ENCODE data around the gene ABCB10. TPM values are rescaled to one million over a fixed set of nuclear protein-coding genes. Genes with fewer than 3 reads are reported as not detected.
"Not testable (repeated sequence)": the region's sequence is repeated elsewhere in the genome, so short reads cannot be mapped to it uniquely, and the experiment has no call there.

Gene ABCB10
- 11.5 TPM for total RNA-seq

DNA sequence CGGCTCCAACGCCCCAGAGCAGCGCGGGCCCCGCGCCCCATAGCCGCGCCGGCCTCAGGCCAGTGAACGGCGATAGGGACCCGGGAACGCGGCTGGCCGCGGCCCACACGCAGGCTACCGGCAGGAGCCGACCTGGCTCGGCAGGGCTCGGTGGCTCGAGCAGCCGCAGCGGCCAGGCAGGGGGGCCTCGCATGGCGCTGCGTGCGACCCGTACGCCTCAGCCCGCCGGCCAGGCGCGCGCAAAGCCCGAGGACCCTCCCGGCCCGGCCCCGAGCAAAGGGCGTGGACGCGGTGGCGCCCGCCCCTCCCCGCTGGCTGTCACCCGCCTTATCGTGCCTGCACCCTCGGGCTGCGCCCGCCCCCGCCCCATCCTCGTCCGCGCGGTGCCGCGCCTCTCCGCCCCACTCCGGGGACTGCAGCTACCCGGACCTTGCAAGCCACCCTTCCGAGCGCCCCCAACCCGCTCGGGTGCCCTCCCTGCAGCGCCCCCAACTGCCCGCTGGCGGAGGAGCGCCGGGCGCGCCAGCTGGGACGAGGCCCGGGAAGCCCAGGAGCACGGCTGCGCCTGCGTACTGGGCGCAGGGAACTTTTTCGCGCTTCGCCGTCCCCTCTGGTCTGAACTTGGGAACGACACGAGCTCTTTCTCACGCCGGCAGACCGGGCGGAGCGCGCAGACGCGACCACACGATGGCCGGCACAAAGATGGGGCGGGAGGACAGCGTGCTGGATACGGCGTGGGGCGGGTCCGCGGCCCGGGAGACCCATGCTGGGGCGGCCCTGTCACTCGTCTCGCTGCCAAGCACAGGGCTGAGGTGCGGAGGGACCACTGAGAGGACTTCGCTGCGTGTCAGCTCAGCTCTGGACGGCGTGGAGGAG lies at the start of gene ABCB10:
TSS of gene ABCB10 (minus strand) at position 248 of the 876 bp plus-strand sequence. CDS start at position 193, 55 bp downstream.
- Histone ChIP-seq H3K27me3 (ENCODE audit: control insufficient read depth in 3 of 3, insufficient read depth in 3 of 3, low read length in 3 of 3) (no peaks in the 10 kb centered on the region), H3K36me3 (ENCODE audit: control insufficient read depth in 3 of 3, insufficient read depth in 3 of 3, low read length in 3 of 3) (peaks cover 0 to 2% (median 0%) of the 10 kb centered on the region in 3 donors), H3K4me3 (ENCODE audit: low read length in 3 of 3) (peak within 1 kb of the TSS; percentile 76 to 95 (median 93)), H3K4me1 (ENCODE audit: control insufficient read depth in 3 of 3, insufficient read depth in 3 of 3, low read length in 3 of 3) (peaks cover 23 to 27% (median 25%) of the 10 kb centered on the region in 3 donors), H3K9me3 (ENCODE audit: control insufficient read depth in 3 of 3, low read length in 3 of 3) (no peaks in the 10 kb centered on the region), H3K9ac (ENCODE audit: low read depth in 1 of 3, low read length in 3 of 3) (peak within 1 kb of the TSS; percentile 75 to 89 (median 85)), H3K27ac (ENCODE audit: low read depth, low read length) (peak within 1 kb of the TSS; percentile 71)

- no peaks in the 10 kb centered on the region for H3K4me1 ChIP-seq (ENCODE audit: control insufficient read depth in 3 of 3, insufficient read depth in 3 of 3, low read length in 3 of 3)
- peaks cover 34 to 64% (median 60%) of the 10 kb centered on the region in 3 donors for H3K36me3 ChIP-seq (ENCODE audit: control insufficient read depth in 3 of 3, insufficient read depth in 3 of 3, low read length in 3 of 3)
- H3K4me3 ChIP-seq (ENCODE audit: low read length in 3 of 3), result no peak overlapping the region
- no peak overlapping the region for H3K27ac ChIP-seq (ENCODE audit: low read depth, low read length)
- H3K9me3 ChIP-seq (ENCODE audit: control insufficient read depth in 3 of 3, low read length in 3 of 3), result no peaks in the 10 kb centered on the region
- H3K9ac ChIP-seq (ENCODE audit: low read depth in 1 of 3, low read length in 3 of 3), result no peak overlapping the region
- H3K27me3 ChIP-seq (ENCODE audit: control insufficient read depth in 3 of 3, insufficient read depth in 3 of 3, low read length in 3 of 3), result no peaks in the 10 kb centered on the region
These were observed 48.9 kb upstream of the ABCB10 start for GRCh38 chr1:229607370-229607769.

- no peak overlapping the region for H3K27ac ChIP-seq (ENCODE audit: low read depth, low read length)
- no peak overlapping the region for H3K4me3 ChIP-seq (ENCODE audit: low read length in 3 of 3)
- no peaks in the 10 kb centered on the region for H3K9me3 ChIP-seq (ENCODE audit: control insufficient read depth in 3 of 3, low read length in 3 of 3)
- no peaks in the 10 kb centered on the region for H3K27me3 ChIP-seq (ENCODE audit: control insufficient read depth in 3 of 3, insufficient read depth in 3 of 3, low read length in 3 of 3)
- no peak overlapping the region for H3K9ac ChIP-seq (ENCODE audit: low read depth in 1 of 3, low read length in 3 of 3)
- H3K36me3 ChIP-seq (ENCODE audit: control insufficient read depth in 3 of 3, insufficient read depth in 3 of 3, low read length in 3 of 3), result peaks cover 24 to 40% (median 39%) of the 10 kb centered on the region in 3 donors
- peaks cover 0 to under 1% (median 0%) of the 10 kb centered on the region in 3 donors for H3K4me1 ChIP-seq (ENCODE audit: control insufficient read depth in 3 of 3, insufficient read depth in 3 of 3, low read length in 3 of 3)
These were observed 45.0 kb upstream of the ABCB10 start for GRCh38 chr1:229603371-229604005.

GRCh38 chr1:229600229-229600628 lies 41.7 kb upstream of the ABCB10 start:
- H3K27me3 ChIP-seq (ENCODE audit: control insufficient read depth in 3 of 3, insufficient read depth in 3 of 3, low read length in 3 of 3), result no peaks in the 10 kb centered on the region
- H3K4me1 ChIP-seq (ENCODE audit: control insufficient read depth in 3 of 3, insufficient read depth in 3 of 3, low read length in 3 of 3), result peaks cover 12 to 17% (median 13%) of the 10 kb centered on the region in 3 donors
- no peak overlapping the region for H3K27ac ChIP-seq (ENCODE audit: low read depth, low read length)
- no peak overlapping the region for H3K9ac ChIP-seq (ENCODE audit: low read depth in 1 of 3, low read length in 3 of 3)
- no peaks in the 10 kb centered on the region for H3K9me3 ChIP-seq (ENCODE audit: control insufficient read depth in 3 of 3, low read length in 3 of 3)
- H3K4me3 ChIP-seq (ENCODE audit: low read length in 3 of 3), result no peak overlapping the region
- H3K36me3 ChIP-seq (ENCODE audit: control insufficient read depth in 3 of 3, insufficient read depth in 3 of 3, low read length in 3 of 3), result peaks cover 17 to 28% (median 24%) of the 10 kb centered on the region in 3 donors

GRCh38 chr1:229599218-229599954 lies 40.9 kb upstream of the ABCB10 start:
- H3K4me1 ChIP-seq (ENCODE audit: control insufficient read depth in 3 of 3, insufficient read depth in 3 of 3, low read length in 3 of 3), result peaks cover 12 to 17% (median 13%) of the 10 kb centered on the region in 3 donors
- H3K36me3 ChIP-seq (ENCODE audit: control insufficient read depth in 3 of 3, insufficient read depth in 3 of 3, low read length in 3 of 3), result peaks cover 18 to 31% (median 29%) of the 10 kb centered on the region in 3 donors
- no peak overlapping the region for H3K27ac ChIP-seq (ENCODE audit: low read depth, low read length)
- H3K9me3 ChIP-seq (ENCODE audit: control insufficient read depth in 3 of 3, low read length in 3 of 3), result no peaks in the 10 kb centered on the region
- H3K27me3 ChIP-seq (ENCODE audit: control insufficient read depth in 3 of 3, insufficient read depth in 3 of 3, low read length in 3 of 3), result no peaks in the 10 kb centered on the region
- H3K4me3 ChIP-seq (ENCODE audit: low read length in 3 of 3), result no peak overlapping the region
- no peak overlapping the region for H3K9ac ChIP-seq (ENCODE audit: low read depth in 1 of 3, low read length in 3 of 3)

- peak overlapping the region; percentile 78 for H3K27ac ChIP-seq (ENCODE audit: low read depth, low read length)
- no peaks in the 10 kb centered on the region for H3K27me3 ChIP-seq (ENCODE audit: control insufficient read depth in 3 of 3, insufficient read depth in 3 of 3, low read length in 3 of 3)
- no peaks in the 10 kb centered on the region for H3K9me3 ChIP-seq (ENCODE audit: control insufficient read depth in 3 of 3, low read length in 3 of 3)
- peak overlapping the region in 2 of 3 donors; percentile 44 to 72 for H3K9ac ChIP-seq (ENCODE audit: low read depth in 1 of 3, low read length in 3 of 3)
- H3K4me3 ChIP-seq (ENCODE audit: low read length in 3 of 3), result peak overlapping the region in 1 of 3 donors; percentile 0
- H3K36me3 ChIP-seq (ENCODE audit: control insufficient read depth in 3 of 3, insufficient read depth in 3 of 3, low read length in 3 of 3), result peaks cover 24 to 35% (median 27%) of the 10 kb centered on the region in 3 donors
- peaks cover 12 to 17% (median 13%) of the 10 kb centered on the region in 3 donors for H3K4me1 ChIP-seq (ENCODE audit: control insufficient read depth in 3 of 3, insufficient read depth in 3 of 3, low read length in 3 of 3)
These were observed 39.4 kb upstream of the ABCB10 start for GRCh38 chr1:229597877-229598276.

GRCh38 chr1:229596925-229597699 lies 38.6 kb upstream of the ABCB10 start:
- Histone ChIP-seq H3K27me3 (ENCODE audit: control insufficient read depth in 3 of 3, insufficient read depth in 3 of 3, low read length in 3 of 3) (no peaks in the 10 kb centered on the region), H3K36me3 (ENCODE audit: control insufficient read depth in 3 of 3, insufficient read depth in 3 of 3, low read length in 3 of 3) (peaks cover 19 to 31% (median 23%) of the 10 kb centered on the region in 3 donors), H3K9ac (ENCODE audit: low read depth in 1 of 3, low read length in 3 of 3) (peak overlapping the region in 1 of 3 donors; percentile 72), H3K4me1 (ENCODE audit: control insufficient read depth in 3 of 3, insufficient read depth in 3 of 3, low read length in 3 of 3) (peaks cover 12 to 17% (median 13%) of the 10 kb centered on the region in 3 donors), H3K27ac (ENCODE audit: low read depth, low read length) (peak overlapping the region; percentile 78), H3K9me3 (ENCODE audit: control insufficient read depth in 3 of 3, low read length in 3 of 3) (no peaks in the 10 kb centered on the region), H3K4me3 (ENCODE audit: low read length in 3 of 3) (peak overlapping the region; percentile 1 to 41 (median 35))

DNA sequence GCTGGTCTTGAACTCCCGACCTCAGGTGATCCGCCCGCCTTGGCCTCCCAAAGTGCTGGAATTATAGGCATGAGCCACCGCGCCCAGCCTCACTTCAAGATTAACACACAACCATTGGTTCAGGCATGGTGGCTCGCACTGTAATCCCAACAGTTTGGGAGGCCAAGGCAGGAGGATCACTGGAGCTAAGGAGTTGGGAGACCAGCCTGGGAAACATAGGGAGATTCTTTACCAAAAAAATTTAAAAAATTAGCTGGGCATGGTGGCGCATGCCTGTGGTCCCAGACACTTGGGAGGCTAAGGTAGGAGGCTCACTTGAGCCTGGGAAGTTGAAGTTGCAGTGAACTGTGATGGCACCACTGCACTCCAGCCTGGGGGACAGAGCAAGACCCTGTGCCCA lies 37.4 kb upstream of the ABCB10 start:
- H3K9me3 ChIP-seq (ENCODE audit: control insufficient read depth in 3 of 3, low read length in 3 of 3); H3K27me3 ChIP-seq (ENCODE audit: control insufficient read depth in 3 of 3, insufficient read depth in 3 of 3, low read length in 3 of 3); H3K9ac ChIP-seq (ENCODE audit: low read depth in 1 of 3, low read length in 3 of 3); H3K4me3 ChIP-seq (ENCODE audit: low read length in 3 of 3): not testable (repeated sequence)
- Histone ChIP-seq H3K36me3 (ENCODE audit: control insufficient read depth in 3 of 3, insufficient read depth in 3 of 3, low read length in 3 of 3) (peaks cover 12 to 20% (median 15%) of the 10 kb centered on the region in 3 donors), H3K27ac (ENCODE audit: low read depth, low read length) (peak overlapping the region; percentile 78), H3K4me1 (ENCODE audit: control insufficient read depth in 3 of 3, insufficient read depth in 3 of 3, low read length in 3 of 3) (peaks cover 12 to 17% (median 13%) of the 10 kb centered on the region in 3 donors)
